K562 (cell line): ENCODE results near the gene CLIC3. TPM values are rescaled to one million over a fixed set of nuclear protein-coding genes. Genes with fewer than 3 reads are reported as not detected.

Source experiments
- ATAC-seq: fragments of 200-7000 bp; cut with Tn5 transposase; 3 replicates; pipeline ENCODE4 v1.9.1; 2020; ENCODE audit warnings: moderate library complexity
- BruUV-seq: library from RNA; stranded (reverse); fragments of 400-500 nt; replicated peaks from 2 replicates; lab custom pipeline; 2021; lab: Mats Ljungman, UMichigan
- CTCF ChIA-PET: fragments of 300-600 bp; formaldehyde crosslinking; extraction: SDS; loops from one replicate; lab custom pipeline; 2021; ENCODE audit warnings: low intra/inter-chr PET ratio; lab: Yijun Ruan, JAX
- POLR2A ChIA-PET: fragments of 300-600, 350-650 bp; sonication (Branson Sonifier 250); formaldehyde crosslinking; extraction: SDS; loops from one replicate; lab custom pipeline; 2021; ENCODE audit warnings: antibody characterized with exemption, inconsistent platforms; lab: Yijun Ruan, JAX
- DNase-seq, 4 experiments: peaks; one replicate each; pipeline versions ENCODE4 v3.0.0 to v3.0.0-alpha.2; 2011 to 2018; ENCODE audit warnings: low spot score in 3 of 4, mixed read lengths in 3 of 4; ENCODE audit errors: extremely low read depth in 1 of 4
- FAIRE-seq: peaks from 2 replicates; lab custom pipeline; 2011; peaks lifted over from hg19 to GRCh38; lab: Jason Lieb, UNC
- H2AFZ ChIP-seq: 2 replicates; pipeline ENCODE4 v1.6.0; 2011; ENCODE audit warnings: low read depth, low read length, control low read depth, inconsistent platforms
- H3K27ac ChIP-seq: fragments of 200-600 bp; 3 replicates; pipeline ENCODE4 v1.8.0; 2011; ENCODE audit warnings: low read depth, mild to moderate bottlenecking, control low read depth, inconsistent platforms, low read length, moderate library complexity, mixed read lengths; ENCODE audit errors: extremely low read depth
- H3K27me3 ChIP-seq, 2 experiments: fragments of 300-600 bp in 1 of 2; 2 replicates in 1 of 2; 3 replicates in 1 of 2; pipeline versions ENCODE4 v1.6.0 to v1.8.0; 2011; ENCODE audit warnings: inconsistent platforms in 2 of 2, low read length in 2 of 2, mild to moderate bottlenecking in 1 of 2, mixed read lengths in 1 of 2, moderate library complexity in 1 of 2; ENCODE audit not compliant: control insufficient read depth in 2 of 2, insufficient read depth in 2 of 2
- H3K36me3 ChIP-seq: fragments of 300-600 bp; 3 replicates; pipeline ENCODE4 v1.8.0; 2011; ENCODE audit warnings: mild to moderate bottlenecking, low read length, inconsistent platforms; ENCODE audit not compliant: control insufficient read depth, insufficient read depth
- H3K4me1 ChIP-seq, 2 experiments: fragments of 200-600 bp in 1 of 2; replicated peaks in 1 of 2; 2 replicates in 1 of 2; 3 replicates in 1 of 2; pipeline versions ENCODE4 v1.5.1 to v1.8.0; 2011; ENCODE audit warnings: inconsistent platforms in 2 of 2, low read length in 2 of 2, mild to moderate bottlenecking in 1 of 2, mixed read lengths in 1 of 2, moderate library complexity in 1 of 2; ENCODE audit not compliant: control insufficient read depth in 2 of 2, insufficient read depth in 2 of 2
- H3K4me2 ChIP-seq: 2 replicates; pipeline ENCODE4 v1.6.1; 2011; ENCODE audit warnings: low read length, control low read depth, inconsistent platforms, mixed read lengths; ENCODE audit not compliant: insufficient read depth
- H3K4me3 ChIP-seq: fragments of 200-600 bp; sonication (generic), shearing (Covaris generic); 2 replicates; pipeline ENCODE4 v1.5.1; 2016; ENCODE audit warnings: control low read depth, inconsistent platforms
- H3K79me2 ChIP-seq: fragments of 200-600 bp; 3 replicates; pipeline ENCODE4 v1.8.0; 2011; ENCODE audit warnings: low read length, inconsistent platforms; ENCODE audit not compliant: control insufficient read depth, insufficient read depth
- H3K9ac ChIP-seq, 2 experiments: 2 replicates each; pipeline versions ENCODE4 v1.6.0 to v1.6.1; 2011; ENCODE audit warnings: low read depth in 2 of 2, low read length in 2 of 2, control low read depth in 1 of 2, inconsistent platforms in 1 of 2, mild to moderate bottlenecking in 1 of 2, mixed read lengths in 1 of 2; ENCODE audit not compliant: insufficient read depth in 1 of 2
- H3K9me1 ChIP-seq: one replicate; pipeline ENCODE4 v1.6.0; 2011; ENCODE audit warnings: inconsistent platforms, mild to moderate bottlenecking, low read length, moderate library complexity; ENCODE audit not compliant: control insufficient read depth, insufficient read depth
- H3K9me3 ChIP-seq: replicated peaks from 2 replicates; pipeline ENCODE4 v1.5.1; 2011; ENCODE audit warnings: low read depth, low read length, inconsistent platforms; ENCODE audit not compliant: control insufficient read depth, insufficient read depth
- H4K20me1 ChIP-seq: replicated peaks from 2 replicates; pipeline ENCODE4 v1.6.1; 2011; ENCODE audit warnings: low read length, inconsistent platforms, mixed read lengths; ENCODE audit not compliant: control insufficient read depth, insufficient read depth
- GATA2 ChIP-seq: sonication (generic); formaldehyde crosslinking; IDR thresholded peaks from 2 replicates; pipeline ENCODE4 v1.4.0; 2020; ENCODE audit warnings: mild to moderate bottlenecking, missing genetic modification reagents
- MEIS2 ChIP-seq: fragments of 450-650 bp; IDR thresholded peaks from 2 replicates; pipeline ENCODE4 v1.6.1; 2014; ENCODE audit warnings: mild to moderate bottlenecking; ENCODE audit not compliant: partially characterized antibody
- NCOA2 ChIP-seq, 2 experiments: fragments of 450-650 bp; IDR thresholded peaks; 2 replicates each; pipeline ENCODE4 v1.6.1; 2018; ENCODE audit warnings: mild to moderate bottlenecking in 2 of 2, moderate library complexity in 1 of 2; ENCODE audit not compliant: partially characterized antibody in 2 of 2
- WGBS: fragments of 100-300 bp; shearing (Covaris generic); methylation state at CpG from one replicate; pipeline ENCODE4 v1.1.6; 2016; ENCODE audit warnings: low coverage, mixed read lengths; ENCODE audit not compliant: insufficient coverage; ENCODE audit errors: missing lambda C conversion rate; 5-methylcytosine and 5-hydroxymethylcytosine counted together
- in situ Hi-C: fragments of 300-500 bp; cut with MboI; formaldehyde crosslinking; loops from 4 replicates; pipeline ENCODE4 v1.15.0; 2018; ENCODE audit warnings: inconsistent platforms, mixed read lengths
- intact Hi-C: fragments of 100-400 bp; cut with micrococcal nuclease; formaldehyde crosslinking; loops from 2 replicates; pipeline ENCODE4 v1.14.2; 2022
- polyA plus RNA-seq, 8 experiments: library from polyadenylated mRNA; depleted of rRNA in 4 of 8; stranded (reverse) in 5 of 8; unstranded in 3 of 8; fragments of >200 nt; fragmentation: Nextera tagmentation in 2 of 8; fragmentation: Illumina TruSeq in 1 of 8; extraction: Ambion mirVana in 2 of 8; extraction: Trizol in 1 of 8; gene quantifications; 2 replicates each; pipeline versions ENCODE4 v1.2.1 to v1.2.3, GENCODE V29; 2011 to 2014; ENCODE audit warnings: inconsistent platforms in 1 of 8, missing spikeins in 1 of 8
- total RNA-seq, 7 experiments: library from RNA; depleted of rRNA in 6 of 7; stranded (reverse); fragments of >200 nt in 6 of 7; fragmentation: Illumina TruSeq in 2 of 7; extraction: Trizol in 2 of 7; gene quantifications; 2 replicates each; pipeline versions ENCODE4 v1.2.1 to v1.2.3, GENCODE V29; 2011 to 2021; ENCODE audit warnings: low replicate concordance in 1 of 7

The CLIC3 gene
- total and polyA plus RNA-seq, 9 of the 15 experiments (the other 6 are each of a cell fraction or from before 2014, with no cell fraction given): 0.27 to 0.29 TPM; not detected in 7

DNA sequence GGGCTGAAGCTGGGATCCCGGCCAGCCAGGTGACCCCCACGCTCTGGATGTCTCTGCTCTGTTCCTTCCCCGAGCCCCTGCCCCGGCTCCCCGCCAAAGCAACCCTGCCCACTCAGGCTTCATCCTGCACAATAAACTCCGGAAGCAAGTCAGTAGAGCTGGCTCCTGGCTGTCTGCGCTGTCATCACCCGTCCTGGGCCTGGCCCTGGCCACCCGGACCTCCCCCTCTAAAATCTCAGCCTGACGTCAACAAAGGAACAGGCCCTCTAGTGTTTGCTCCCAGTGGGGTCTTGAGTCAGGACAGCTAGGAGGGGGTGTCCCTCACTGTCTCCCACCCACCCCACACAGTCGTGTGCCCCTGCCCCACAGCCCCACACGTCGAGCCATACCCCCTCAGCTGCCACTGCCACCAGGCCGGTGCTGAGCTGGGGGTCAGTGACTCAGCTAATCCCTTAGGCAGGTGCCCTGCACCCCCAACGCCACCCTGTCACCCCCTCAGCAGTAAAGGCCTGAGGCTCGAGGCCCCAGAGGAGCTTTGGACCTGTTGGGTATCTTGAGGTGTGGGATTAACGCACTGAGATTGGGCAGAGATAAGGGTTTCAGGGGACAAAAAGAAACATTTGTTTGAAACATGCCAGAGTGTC, 14.7 kb downstream of the CLIC3 start:
- H2AFZ ChIP-seq: no peak overlapping the region
- H3K27ac ChIP-seq: no peak overlapping the region
- peaks cover 9 to 86% of the 10 kb centered on the region in 2 experiments; a peak in 4 of 5 replicates for H3K4me1 ChIP-seq
- DNase-seq (no peak), ATAC-seq (no peak), FAIRE-seq (no peak)
- ChIA-PET CTCF (no interaction called here), POLR2A (interaction anchor here (0.5 to 0.9 kb wide), 2 partner anchors 11 to 37 kb away, joined by 3 to 5 read pairs; no protein-coding TSS in a partner anchor)
- H3K9ac ChIP-seq: peak overlapping the region in 1 of 2 experiments; percentile 7; a peak in 2 of 4 replicates
- TF ChIP-seq NCOA2 (IDR thresholded peaks at IDR 0.05; ENCODE audit: partially characterized antibody in 2 of 2) (no peak), MEIS2 (peak; percentile 11), GATA2 (peak; percentile 36; the same call in 1 of the 2 replicates)
- intact Hi-C loops: no loop called here
- H3K79me2 ChIP-seq: no peaks in the 10 kb centered on the region
- H3K9me1 ChIP-seq: no peaks in the 10 kb centered on the region
- BruUV-seq: no TSS peak
- no peaks in the 10 kb centered on the region for H3K9me3 ChIP-seq
- H4K20me1 ChIP-seq: no peaks in the 10 kb centered on the region
- H3K27me3 ChIP-seq: no peaks in the 10 kb centered on the region
- H3K4me2 ChIP-seq: no peak overlapping the region
- in situ Hi-C loops: no loop called here
- WGBS: 20% methylated on average over 13 of the region's 17 CpGs
- no peaks in the 10 kb centered on the region for H3K36me3 ChIP-seq
- H3K4me3 ChIP-seq: no peak overlapping the region
